Kidney epithelial cell (primary cell): ENCODE results near the gene KRT12. TPM values are rescaled to one million over a fixed set of nuclear protein-coding genes. Genes with fewer than 3 reads are reported as not detected.

ENCODE experiments used
- DNase-seq: peaks from one replicate; pipeline ENCODE4 v3.0.0-alpha.2; 2010; ENCODE audit warnings: low read depth
- H3K27me3 ChIP-seq: 2 replicates; pipeline ENCODE4 v1.6.0; 2011; ENCODE audit warnings: low read length; ENCODE audit not compliant: control insufficient read depth, insufficient read depth
- H3K36me3 ChIP-seq: 2 replicates; pipeline ENCODE4 v1.5.1; 2011; ENCODE audit warnings: low read length; ENCODE audit not compliant: control insufficient read depth, insufficient read depth
- H3K4me3 ChIP-seq: 2 replicates; pipeline ENCODE4 v1.5.1; 2011; ENCODE audit warnings: low read depth, mild to moderate bottlenecking, control low read depth, low read length
- total RNA-seq: library from RNA; depleted of rRNA; stranded (reverse); fragments of >200 nt; gene quantifications from 2 replicates; pipeline ENCODE4 v1.2.3, GENCODE V29; 2015
- TF ChIP-seq, protein P1 (sequence below): IDR thresholded peaks from 2 replicates; pipeline ENCODE4 v1.5.1; 2011; ENCODE audit warnings: mild to moderate bottlenecking, moderate library complexity, low read length, control low read depth, inconsistent platforms; ENCODE audit not compliant: insufficient read depth, poor library complexity, severe bottlenecking

KRT12 gene
- total RNA-seq, 1 donor from 2014 or later, result not detected

DNA sequence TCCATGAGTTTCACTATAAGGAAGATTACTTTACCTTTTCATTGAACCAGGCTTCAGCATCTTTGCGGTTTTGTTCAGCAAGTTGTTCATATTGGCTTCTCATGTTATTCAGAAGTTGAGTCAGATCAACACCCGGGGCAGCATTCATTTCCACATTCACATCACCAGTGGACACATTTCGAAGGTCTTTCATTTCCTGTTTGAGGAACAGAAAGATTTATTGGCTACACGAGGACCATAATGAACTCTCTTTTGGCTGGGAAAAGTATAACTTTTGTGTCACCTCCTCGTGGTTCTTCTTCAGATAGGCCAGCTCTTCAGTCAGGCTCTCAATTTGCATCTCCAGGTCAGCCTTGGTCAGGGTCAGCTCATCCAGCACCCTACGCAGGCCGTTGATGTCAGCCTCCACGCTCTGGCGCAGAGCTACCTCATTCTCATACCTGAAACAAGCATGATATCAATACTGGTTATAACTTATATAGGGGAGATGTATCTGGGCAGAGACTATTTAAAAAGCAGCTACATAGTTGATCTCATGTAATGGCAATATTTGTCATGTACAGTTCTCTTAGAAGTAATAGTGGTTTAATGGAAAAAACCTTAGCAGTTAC lies 46.7 kb downstream of the KRT12 start:
- no peaks in the 10 kb centered on the region for H3K27me3 ChIP-seq
- peaks cover 2% of the 10 kb centered on the region for H3K36me3 ChIP-seq
- no peak overlapping the region for H3K4me3 ChIP-seq
- TF ChIP-seq, protein P1, sequence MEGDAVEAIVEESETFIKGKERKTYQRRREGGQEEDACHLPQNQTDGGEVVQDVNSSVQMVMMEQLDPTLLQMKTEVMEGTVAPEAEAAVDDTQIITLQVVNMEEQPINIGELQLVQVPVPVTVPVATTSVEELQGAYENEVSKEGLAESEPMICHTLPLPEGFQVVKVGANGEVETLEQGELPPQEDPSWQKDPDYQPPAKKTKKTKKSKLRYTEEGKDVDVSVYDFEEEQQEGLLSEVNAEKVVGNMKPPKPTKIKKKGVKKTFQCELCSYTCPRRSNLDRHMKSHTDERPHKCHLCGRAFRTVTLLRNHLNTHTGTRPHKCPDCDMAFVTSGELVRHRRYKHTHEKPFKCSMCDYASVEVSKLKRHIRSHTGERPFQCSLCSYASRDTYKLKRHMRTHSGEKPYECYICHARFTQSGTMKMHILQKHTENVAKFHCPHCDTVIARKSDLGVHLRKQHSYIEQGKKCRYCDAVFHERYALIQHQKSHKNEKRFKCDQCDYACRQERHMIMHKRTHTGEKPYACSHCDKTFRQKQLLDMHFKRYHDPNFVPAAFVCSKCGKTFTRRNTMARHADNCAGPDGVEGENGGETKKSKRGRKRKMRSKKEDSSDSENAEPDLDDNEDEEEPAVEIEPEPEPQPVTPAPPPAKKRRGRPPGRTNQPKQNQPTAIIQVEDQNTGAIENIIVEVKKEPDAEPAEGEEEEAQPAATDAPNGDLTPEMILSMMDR, result no peak
- no peak for DNase-seq

- no peak for DNase-seq
- TF ChIP-seq, protein P1, result no peak
- Histone ChIP-seq H3K4me3 (peak overlapping the region; percentile 60), H3K36me3 (peaks cover 2% of the 10 kb centered on the region), H3K27me3 (no peaks in the 10 kb centered on the region)
Observed at GRCh38 chr17:40819528-40820125, 47.4 kb downstream of the KRT12 start.

GRCh38 chr17:40818733-40819527 lies 48.1 kb downstream of the KRT12 start:
- Histone ChIP-seq H3K36me3 (peaks cover 2% of the 10 kb centered on the region), H3K4me3 (peak overlapping the region; percentile 60), H3K27me3 (no peaks in the 10 kb centered on the region)
- TF ChIP-seq, protein P1, result no peak
- DNase-seq, result peak; percentile 12

GRCh38 chr17:40818343-40818732 lies 48.7 kb downstream of the KRT12 start:
- DNase-seq, result no peak
- Histone ChIP-seq H3K27me3 (no peaks in the 10 kb centered on the region), H3K4me3 (peak overlapping the region; percentile 60), H3K36me3 (peaks cover 2% of the 10 kb centered on the region)
- TF ChIP-seq, protein P1, result no peak

DNA sequence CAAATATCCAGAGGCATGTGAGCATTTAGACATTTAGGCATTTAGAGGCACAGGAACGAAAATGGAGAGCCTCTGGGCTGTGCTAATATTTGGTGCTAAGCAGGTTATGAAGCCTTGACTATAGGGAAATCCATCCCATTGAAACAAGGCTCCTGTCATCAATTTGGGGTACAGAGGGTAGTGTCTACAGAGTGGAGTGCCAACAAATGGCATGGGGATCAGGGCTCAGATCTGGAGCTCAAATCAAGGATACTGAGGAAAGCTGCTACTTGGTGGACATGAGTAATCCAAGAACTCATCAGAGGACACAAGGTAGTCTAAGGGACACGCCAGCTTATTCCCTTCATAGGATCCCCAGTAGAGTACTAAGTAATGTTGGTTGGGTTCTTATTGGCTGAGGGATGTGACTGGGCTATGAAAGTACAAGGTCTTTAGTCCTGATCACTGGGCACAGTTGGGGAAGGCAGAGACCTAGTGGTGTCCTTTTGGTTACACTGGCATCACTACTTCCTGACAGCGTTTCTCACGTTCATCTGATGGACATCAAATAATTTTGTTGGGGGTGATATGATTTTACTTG lies 49.8 kb downstream of the KRT12 start:
- DNase-seq, result no peak
- no peak overlapping the region for H3K4me3 ChIP-seq
- TF ChIP-seq, protein P1, result no peak
- peaks cover 2% of the 10 kb centered on the region for H3K36me3 ChIP-seq
- H3K27me3 ChIP-seq, result no peaks in the 10 kb centered on the region
